SK-N-MC (cell line): ENCODE data around the gene BSCL2.

Source experiments
- EZH2 ChIP-seq: fragments of 200-600 bp; sonication (generic); IDR thresholded peaks from one replicate; pipeline ENCODE4 v1.6.1; 2017; ENCODE audit warnings: antibody characterized with exemption
- POLR2AphosphoS5 ChIP-seq: IDR thresholded peaks from 2 replicates; pipeline ENCODE4 v1.6.1; 2012; ENCODE audit warnings: mild to moderate bottlenecking, low read depth, low read length, borderline replicate concordance

DNA sequence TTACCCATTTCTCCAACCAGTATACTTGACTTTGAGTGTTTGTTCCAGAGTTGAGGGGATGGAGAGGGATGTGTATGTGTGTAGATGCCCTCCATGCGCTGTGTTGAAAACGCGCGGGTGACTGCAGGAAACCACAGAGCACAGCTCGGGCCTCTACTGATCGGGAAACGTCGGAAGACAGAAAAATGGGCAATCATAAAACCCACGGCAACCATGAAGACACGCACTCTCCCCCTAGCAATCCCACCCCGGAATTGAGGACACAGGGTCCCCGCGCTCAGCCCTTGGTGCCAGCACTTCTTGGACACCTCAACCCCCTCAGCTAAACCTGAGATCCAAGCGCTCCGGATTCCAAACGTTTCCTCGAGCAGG lies 36.0 kb downstream of the BSCL2 start:
- no peak for TF ChIP-seq EZH2
- no peak for TF ChIP-seq POLR2AphosphoS5
